Inflammatory macrophage (primary cell): ENCODE measurements around the gene ZNF160.
A peak's percentile ranks its signal among the peaks of the same experiment; 100 is the strongest.
"Not testable (repeated sequence)": the region's sequence is repeated elsewhere in the genome, so short reads cannot be mapped to it uniquely, and the experiment has no call there.

Experiments
- DNase-seq, 2 donors: peaks; one replicate each; pipeline ENCODE4 v3.0.0-alpha.2; 2020 to 2022

Gene ZNF160

GRCh38 chr19:53091413-53092254 is 11.6 kb downstream of the ZNF160 start:
- no peak for DNase-seq

- DNase-seq: no peak
These were observed 15.1 kb downstream of the ZNF160 start for GRCh38 chr19:53088091-53088490.

GRCh38 chr19:53086949-53087348 is 16.3 kb downstream of the ZNF160 start:
- no peak for DNase-seq

GRCh38 chr19:53085496-53085895 is 17.7 kb downstream of the ZNF160 start:
- no peak for DNase-seq

- DNase-seq: no peak
These were observed 20.3 kb downstream of the ZNF160 start for GRCh38 chr19:53082929-53083328.

GRCh38 chr19:53079313-53079924 is 23.8 kb downstream of the ZNF160 start:
- no peak for DNase-seq

- DNase-seq: no peak
These were observed 24.6 kb downstream of the ZNF160 start for GRCh38 chr19:53078668-53079067.

GRCh38 chr19:53076984-53077383 is 26.2 kb downstream of the ZNF160 start:
- DNase-seq: peak; percentile 7 to 9

- no peak for DNase-seq
These were observed 34.4 kb downstream of the ZNF160 start for GRCh38 chr19:53068834-53069233.

- no peak for DNase-seq
These were observed 35.0 kb downstream of the ZNF160 start for GRCh38 chr19:53068199-53068598.

GRCh38 chr19:53057904-53058580 is 45.2 kb downstream of the ZNF160 start:
- DNase-seq: no peak

- DNase-seq: no peak
These were observed 48.1 kb downstream of the ZNF160 start for GRCh38 chr19:53055117-53055516.

GRCh38 chr19:53047379-53047778 is 55.8 kb downstream of the ZNF160 start:
- DNase-seq: no peak

GRCh38 chr19:53045536-53045935 is 57.7 kb downstream of the ZNF160 start:
- DNase-seq: no peak

- DNase-seq: no peak
These were observed 61.9 kb downstream of the ZNF160 start for GRCh38 chr19:53041366-53041765.

- DNase-seq: no peak
These were observed 65.8 kb downstream of the ZNF160 start for GRCh38 chr19:53037101-53038097.

- no peak for DNase-seq
These were observed 68.1 kb downstream of the ZNF160 start for GRCh38 chr19:53034948-53035675.

GRCh38 chr19:53034054-53034453 is 69.2 kb downstream of the ZNF160 start:
- no peak for DNase-seq

GRCh38 chr19:53028306-53028705 is 74.9 kb downstream of the ZNF160 start:
- DNase-seq: not testable (repeated sequence)

- DNase-seq: no peak
These were observed 83.5 kb downstream of the ZNF160 start for GRCh38 chr19:53019684-53020083.
